GM12872 (cell line): ENCODE measurements around the gene TRAFD1.

Experiments
- CTCF ChIP-seq: IDR thresholded peaks from 3 replicates; pipeline ENCODE4 v1.5.1; 2011; ENCODE audit warnings: low read depth, mild to moderate bottlenecking, low read length, moderate library complexity; ENCODE audit not compliant: insufficient read depth

Gene TRAFD1

GRCh38 chr12:112199136-112199535, 73.8 kb downstream of the TRAFD1 start:
- no peak for TF ChIP-seq CTCF
